Neural progenitor cell (in vitro differentiated cells): ENCODE results near the gene MTMR12.

Source experiments
- CTCF ChIP-seq: fragments of 200-600 bp; sonication (generic); IDR thresholded peaks from 2 replicates; pipeline ENCODE4 v1.5.1; 2017; ENCODE audit warnings: antibody characterized with exemption, mild to moderate bottlenecking
- EZH2phosphoT487 ChIP-seq: fragments of 200-600 bp; sonication (generic); IDR thresholded peaks from 2 replicates; pipeline ENCODE4 v1.6.1; 2017; ENCODE audit warnings: antibody characterized with exemption

GRCh38 chr5:32298059-32298415, 14.7 kb downstream of the MTMR12 start:
- TF ChIP-seq CTCF: no peak
- no peak for TF ChIP-seq EZH2phosphoT487
